K562 (cell line): ENCODE measurements around the gene ANP32B. TPM values are rescaled to one million over a fixed set of nuclear protein-coding genes. Genes with fewer than 3 reads are reported as not detected.

Experiments
- ARHGAP35 ChIP-seq: fragments of 450-650 bp; IDR thresholded peaks from 2 replicates; pipeline ENCODE4 v1.6.1; 2018; ENCODE audit not compliant: partially characterized antibody
- ESRRB ChIP-seq: fragments of 250-450 bp; sonication (Bioruptor Pico); IDR thresholded peaks from 2 replicates; pipeline ENCODE4 v1.5.0; 2020; ENCODE audit warnings: mild to moderate bottlenecking, moderate library complexity, borderline replicate concordance
- GTF2F1 ChIP-seq: IDR thresholded peaks from 2 replicates; pipeline ENCODE4 v1.6.1; 2011; ENCODE audit warnings: low read depth, low read length, improper control_type of control experiment
- HDAC1 ChIP-seq, 2 experiments: fragments of 450-650 bp; IDR thresholded peaks; 2 replicates each; pipeline ENCODE4 v1.6.1; 2016 to 2017; ENCODE audit warnings: inconsistent platforms in 1 of 2, mild to moderate bottlenecking in 1 of 2, moderate library complexity in 1 of 2
- MGA ChIP-seq: fragments of 450-650 bp; IDR thresholded peaks from 2 replicates; pipeline ENCODE4 v1.6.1; 2016; ENCODE audit warnings: mild to moderate bottlenecking, moderate library complexity
- NR2C2 ChIP-seq, 2 experiments: fragments of 200-800 bp in 1 of 2; sonication (Bioruptor generic) in 1 of 2; sonication (generic) in 1 of 2; formaldehyde crosslinking in 1 of 2; IDR thresholded peaks; 2 replicates each; pipeline versions ENCODE4 v1.6.1 to v1.8.0; 2016 to 2022; ENCODE audit warnings: mild to moderate bottlenecking in 1 of 2, missing compliant biosample characterization in 1 of 2, missing genetic modification characterization in 1 of 2, missing genetic modification reagents in 1 of 2
- POLR2AphosphoS5 ChIP-seq: IDR thresholded peaks from 2 replicates; pipeline ENCODE4 v1.6.1; 2011; ENCODE audit warnings: mild to moderate bottlenecking, low read depth, low read length, moderate library complexity; ENCODE audit not compliant: control insufficient read depth, insufficient read depth
- POLR2H ChIP-seq: IDR thresholded peaks from 2 replicates; pipeline ENCODE4 v1.6.1; 2016; ENCODE audit warnings: missing genetic modification characterization, low read depth, mild to moderate bottlenecking, control low read depth, missing compliant biosample characterization, moderate library complexity
- RFX7 ChIP-seq: fragments of 250-450 bp; sonication (Bioruptor Pico); IDR thresholded peaks from 2 replicates; pipeline ENCODE4 v1.5.1; 2021; ENCODE audit warnings: mild to moderate bottlenecking
- ZC3H11A ChIP-seq: IDR thresholded peaks from 2 replicates; pipeline ENCODE4 v1.6.1; 2012; ENCODE audit warnings: low read depth, low read length, improper control_type of control experiment
- ZFP91 ChIP-seq: sonication (generic); formaldehyde crosslinking; IDR thresholded peaks from 2 replicates; pipeline ENCODE4 v1.8.0; 2022; ENCODE audit warnings: mild to moderate bottlenecking, missing genetic modification reagents
- polyA plus RNA-seq, 8 experiments: library from polyadenylated mRNA; depleted of rRNA in 4 of 8; stranded (reverse) in 5 of 8; unstranded in 3 of 8; fragments of >200 nt; fragmentation: Nextera tagmentation in 2 of 8; fragmentation: Illumina TruSeq in 1 of 8; extraction: Ambion mirVana in 2 of 8; extraction: Trizol in 1 of 8; gene quantifications; 2 replicates each; pipeline versions ENCODE4 v1.2.1 to v1.2.3, GENCODE V29; 2011 to 2014; ENCODE audit warnings: inconsistent platforms in 1 of 8, missing spikeins in 1 of 8
- total RNA-seq, 7 experiments: library from RNA; depleted of rRNA in 6 of 7; stranded (reverse); fragments of >200 nt in 6 of 7; fragmentation: Illumina TruSeq in 2 of 7; extraction: Trizol in 2 of 7; gene quantifications; 2 replicates each; pipeline versions ENCODE4 v1.2.1 to v1.2.3, GENCODE V29; 2011 to 2021; ENCODE audit warnings: low replicate concordance in 1 of 7

The ANP32B gene
- total and polyA plus RNA-seq, 9 of the 15 experiments (the other 6 are each of a cell fraction or from before 2014, with no cell fraction given): 68.9 to 815 (median 141) TPM

GRCh38 chr9:97982683-97983588 is at the start of gene ANP32B (continued):
- TF ChIP-seq ARHGAP35 (no peak), ESRRB (CRISPR knock-in tag) (no peak), HDAC1 (IDR thresholded peaks at IDR 0.05) (peak in 1 of 2 experiments; percentile 78; a peak in 2 of 4 replicates), GTF2F1 (no peak; the same call in none of the 2 replicates), ZC3H11A (no peak), POLR2AphosphoS5 (peak; percentile 67), MGA (peak; percentile 97), RFX7 (no peak), POLR2H (tag) (no peak), NR2C2 (CRISPR knock-in tag; IDR thresholded peaks at IDR 0.05) (0 out of 2 replicates have a peak, but pooled peaks have one; percentile 12), NR2C2 (tag; IDR thresholded peaks at IDR 0.05) (no peak), ZFP91 (CRISPR knock-in tag) (no peak)
